Fibroblast of lung (primary cell): ENCODE results near the gene PXDN. TPM values are rescaled to one million over a fixed set of nuclear protein-coding genes. Genes with fewer than 3 reads are reported as not detected.

Experiments
- DNase-seq, 2 donors: peaks; one replicate each; pipeline versions ENCODE4 v3.0.0 to v3.0.0-alpha.2; 2010; ENCODE audit warnings: low read depth in 2 of 2
- H2AFZ ChIP-seq: 2 replicates; pipeline ENCODE4 v1.5.1; 2012; ENCODE audit warnings: low read length, control low read depth, inconsistent platforms
- H3K27ac ChIP-seq: 2 replicates; pipeline ENCODE4 v1.5.1; 2011; ENCODE audit warnings: low read length, control low read depth; ENCODE audit not compliant: insufficient read depth
- H3K27me3 ChIP-seq: 2 replicates; pipeline ENCODE4 v1.5.1; 2011; ENCODE audit warnings: mild to moderate bottlenecking, low read length; ENCODE audit not compliant: control insufficient read depth, insufficient read depth
- H3K36me3 ChIP-seq: 2 replicates; pipeline ENCODE4 v1.5.1; 2011; ENCODE audit warnings: low read length; ENCODE audit not compliant: control insufficient read depth, insufficient read depth
- H3K4me1 ChIP-seq: 2 replicates; pipeline ENCODE4 v1.5.1; 2011; ENCODE audit warnings: low read length; ENCODE audit not compliant: control insufficient read depth, insufficient read depth; ENCODE audit errors: extremely low read depth
- H3K4me2 ChIP-seq: 2 replicates; pipeline ENCODE4 v1.5.1; 2011; ENCODE audit warnings: low read length, control low read depth; ENCODE audit not compliant: insufficient read depth; ENCODE audit errors: extremely low read depth
- H3K4me3 ChIP-seq, 4 experiments: fragments of 200-600 bp in 1 of 4; sonication (generic) in 1 of 4; replicated peaks in 1 of 4; 2 replicates each; pipeline ENCODE4 v1.5.1; 2011 to 2016; ENCODE audit warnings: low read length in 4 of 4, low read depth in 3 of 4, mild to moderate bottlenecking in 3 of 4, control low read depth in 2 of 4, inconsistent platforms in 1 of 4, mixed read lengths in 1 of 4; ENCODE audit not compliant: insufficient read depth in 1 of 4; ENCODE audit errors: control extremely low read depth in 1 of 4
- H3K79me2 ChIP-seq: 2 replicates; pipeline ENCODE4 v1.5.1; 2012; ENCODE audit warnings: mild to moderate bottlenecking, low read length, inconsistent platforms; ENCODE audit not compliant: control insufficient read depth, insufficient read depth
- H3K9ac ChIP-seq: 2 replicates; pipeline ENCODE4 v1.5.1; 2011; ENCODE audit warnings: mild to moderate bottlenecking, low read length, control low read depth; ENCODE audit not compliant: insufficient read depth
- H3K9me3 ChIP-seq: 2 replicates; pipeline ENCODE4 v1.5.1; 2012; ENCODE audit warnings: low read depth, low read length; ENCODE audit not compliant: control insufficient read depth, insufficient read depth
- H4K20me1 ChIP-seq: 2 replicates; pipeline ENCODE4 v1.5.1; 2011; ENCODE audit warnings: low read length; ENCODE audit not compliant: control insufficient read depth, insufficient read depth; ENCODE audit errors: extremely low read depth
- EZH2 ChIP-seq: IDR thresholded peaks from 2 replicates; pipeline ENCODE4 v1.5.1; 2012; ENCODE audit warnings: low read length, control low read depth, mild to moderate bottlenecking; ENCODE audit errors: missing control alignments
- polyA plus RNA-seq, 2 donors: library from polyadenylated mRNA; depleted of rRNA in 1 of 2; stranded (reverse) in 1 of 2; unstranded in 1 of 2; fragments of >200 nt; gene quantifications; 2 replicates each; pipeline ENCODE4 v1.2.1, GENCODE V29; 2011 to 2012; ENCODE audit warnings: missing spikeins in 1 of 2
- total RNA-seq: library from RNA; depleted of rRNA; stranded (reverse); fragments of >200 nt; gene quantifications from 2 replicates; pipeline ENCODE4 v1.2.1, GENCODE V29; 2014
- TF ChIP-seq, protein P1 (sequence below), 2 donors: IDR thresholded peaks in 1 of 2; conservative IDR thresholded peaks in 1 of 2; 1 replicate in 1 of 2; 2 replicates in 1 of 2; pipeline ENCODE4 v1.5.1; 2011 to 2012; ENCODE audit warnings: low read length in 2 of 2, control low read depth in 1 of 2, inconsistent platforms in 1 of 2, low read depth in 1 of 2, mild to moderate bottlenecking in 1 of 2

Gene PXDN
- total and polyA plus RNA-seq, 2 donors (not counting 1 experiment from before 2014, with no cell fraction given): 153 to 298 TPM

DNA sequence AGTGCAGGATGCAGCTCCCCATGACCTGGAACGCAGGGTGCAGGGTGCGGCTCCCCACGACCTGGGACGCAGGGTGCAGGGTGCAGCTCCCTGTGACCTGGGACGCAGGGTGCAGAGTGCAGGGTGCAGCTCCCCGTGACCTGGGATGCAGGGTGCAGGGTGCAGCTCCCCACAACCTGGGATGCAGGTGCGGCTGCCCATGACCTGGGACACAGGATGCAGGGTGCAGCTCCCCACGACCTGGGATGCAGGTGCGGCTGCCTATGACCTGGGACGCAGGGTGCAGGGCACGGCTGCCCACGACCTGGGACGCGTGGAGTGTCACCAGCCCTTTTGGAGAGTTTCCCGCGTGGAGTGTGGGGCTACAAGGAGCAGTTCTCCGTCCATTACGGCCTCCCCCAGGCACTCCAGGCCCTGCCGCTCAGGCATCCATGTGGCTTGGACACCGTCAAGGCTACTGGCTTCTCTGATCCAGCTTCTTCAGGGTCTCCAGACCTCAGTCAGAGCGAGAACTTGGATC is 38.7 kb downstream of the PXDN start:
- no peaks in the 10 kb centered on the region for H3K36me3 ChIP-seq
- peaks cover 41% of the 10 kb centered on the region for H3K79me2 ChIP-seq
- no peak overlapping the region for H2AFZ ChIP-seq
- no peak overlapping the region for H3K4me2 ChIP-seq
- TF ChIP-seq, protein P1, sequence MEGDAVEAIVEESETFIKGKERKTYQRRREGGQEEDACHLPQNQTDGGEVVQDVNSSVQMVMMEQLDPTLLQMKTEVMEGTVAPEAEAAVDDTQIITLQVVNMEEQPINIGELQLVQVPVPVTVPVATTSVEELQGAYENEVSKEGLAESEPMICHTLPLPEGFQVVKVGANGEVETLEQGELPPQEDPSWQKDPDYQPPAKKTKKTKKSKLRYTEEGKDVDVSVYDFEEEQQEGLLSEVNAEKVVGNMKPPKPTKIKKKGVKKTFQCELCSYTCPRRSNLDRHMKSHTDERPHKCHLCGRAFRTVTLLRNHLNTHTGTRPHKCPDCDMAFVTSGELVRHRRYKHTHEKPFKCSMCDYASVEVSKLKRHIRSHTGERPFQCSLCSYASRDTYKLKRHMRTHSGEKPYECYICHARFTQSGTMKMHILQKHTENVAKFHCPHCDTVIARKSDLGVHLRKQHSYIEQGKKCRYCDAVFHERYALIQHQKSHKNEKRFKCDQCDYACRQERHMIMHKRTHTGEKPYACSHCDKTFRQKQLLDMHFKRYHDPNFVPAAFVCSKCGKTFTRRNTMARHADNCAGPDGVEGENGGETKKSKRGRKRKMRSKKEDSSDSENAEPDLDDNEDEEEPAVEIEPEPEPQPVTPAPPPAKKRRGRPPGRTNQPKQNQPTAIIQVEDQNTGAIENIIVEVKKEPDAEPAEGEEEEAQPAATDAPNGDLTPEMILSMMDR (conservative IDR thresholded peaks at IDR 0.05 in 1 of 2, IDR thresholded peaks at IDR 0.05 in 1 of 2; ENCODE audit: low read depth in 1 of 2, low read length in 2 of 2): no peak
- no peak for TF ChIP-seq EZH2
- DNase-seq: no peak
- no peaks in the 10 kb centered on the region for H4K20me1 ChIP-seq
- H3K4me3 ChIP-seq: no peak overlapping the region
- H3K4me1 ChIP-seq: peaks cover 18% of the 10 kb centered on the region
- H3K27me3 ChIP-seq: no peaks in the 10 kb centered on the region
- no peak overlapping the region for H3K9ac ChIP-seq
- no peaks in the 10 kb centered on the region for H3K9me3 ChIP-seq
- H3K27ac ChIP-seq: no peak overlapping the region

DNA sequence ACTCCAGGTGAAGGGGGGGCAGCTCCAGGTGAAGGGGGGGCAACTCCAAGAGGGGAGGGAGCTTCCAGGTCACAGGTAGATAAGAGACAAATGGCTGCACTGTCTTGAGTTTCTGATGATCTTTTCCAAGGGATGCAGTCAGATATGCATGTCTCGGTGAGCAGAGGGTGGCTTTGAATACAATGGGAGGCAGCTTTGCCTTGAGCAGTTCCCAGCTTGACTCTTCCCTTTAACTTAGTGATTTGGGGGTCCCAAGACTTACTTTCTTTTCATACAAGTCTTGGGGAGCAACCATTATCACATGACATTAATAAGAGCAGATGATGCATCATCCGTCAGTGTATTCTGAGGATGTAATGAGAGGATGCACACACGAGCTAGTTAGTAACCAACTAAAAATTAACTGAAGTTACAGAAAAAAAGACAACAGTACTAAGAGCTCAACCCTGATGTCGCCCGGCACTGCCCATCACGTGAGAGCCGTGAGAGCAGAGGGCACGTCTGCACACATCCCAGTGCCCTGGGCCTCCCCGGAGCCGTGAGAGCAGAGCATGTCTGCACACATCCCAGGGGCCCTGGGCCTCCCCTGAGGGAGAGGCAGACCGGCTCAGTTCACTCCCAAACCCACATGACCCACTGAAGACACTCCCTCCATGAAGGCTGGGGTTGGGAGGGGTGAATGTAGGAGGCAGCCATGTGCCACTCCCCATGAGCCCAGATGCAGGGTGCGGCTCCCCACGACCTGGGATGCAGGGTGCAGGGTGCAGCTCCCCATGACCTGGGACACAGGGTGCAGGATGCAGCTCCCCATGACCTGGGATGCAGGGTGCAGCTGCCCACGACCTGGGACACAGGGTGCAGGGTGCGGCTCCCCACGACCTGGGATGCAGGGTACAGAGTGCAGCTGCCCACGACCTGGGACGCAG is 39.4 kb downstream of the PXDN start:
- H2AFZ ChIP-seq: no peak overlapping the region
- no peak overlapping the region for H3K4me3 ChIP-seq
- H3K36me3 ChIP-seq: no peaks in the 10 kb centered on the region
- peaks cover 35% of the 10 kb centered on the region for H3K79me2 ChIP-seq
- no peak overlapping the region for H3K27ac ChIP-seq
- no peaks in the 10 kb centered on the region for H3K9me3 ChIP-seq
- no peak for TF ChIP-seq EZH2
- TF ChIP-seq, protein P1 (conservative IDR thresholded peaks at IDR 0.05 in 1 of 2, IDR thresholded peaks at IDR 0.05 in 1 of 2; ENCODE audit: low read depth in 1 of 2, low read length in 2 of 2): no peak
- no peak overlapping the region for H3K4me2 ChIP-seq
- peaks cover 12% of the 10 kb centered on the region for H3K4me1 ChIP-seq
- peak in 1 of 2 donors; percentile 41 for DNase-seq
- no peaks in the 10 kb centered on the region for H4K20me1 ChIP-seq
- no peaks in the 10 kb centered on the region for H3K27me3 ChIP-seq
- no peak overlapping the region for H3K9ac ChIP-seq

DNA sequence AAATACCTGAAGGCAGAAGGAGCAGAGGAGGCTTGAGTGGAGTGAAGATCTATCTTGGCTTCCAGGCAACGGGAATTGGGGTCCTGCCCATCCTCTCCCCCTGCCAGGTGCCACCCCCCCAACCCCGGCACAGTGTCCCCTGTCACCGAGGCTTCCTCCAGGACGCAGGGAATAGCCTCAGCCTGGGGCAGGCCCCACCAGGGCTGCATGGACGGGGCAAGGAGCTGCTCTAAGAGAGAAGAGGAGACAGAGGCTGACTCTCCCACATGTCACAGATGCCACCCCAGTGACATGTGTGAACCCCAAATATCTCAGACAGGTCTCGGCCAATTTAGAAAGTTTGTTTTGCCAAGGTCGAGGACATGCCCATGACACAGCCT is 42.1 kb downstream of the PXDN start:
- Histone ChIP-seq H3K9me3 (no peaks in the 10 kb centered on the region), H2AFZ (no peak overlapping the region), H3K79me2 (peaks cover 28% of the 10 kb centered on the region), H3K27ac (no peak overlapping the region), H3K4me2 (no peak overlapping the region), H3K4me3 (no peak overlapping the region), H3K36me3 (no peaks in the 10 kb centered on the region), H3K4me1 (peaks cover under 1% of the 10 kb centered on the region), H4K20me1 (peaks cover 2% of the 10 kb centered on the region), H3K27me3 (no peaks in the 10 kb centered on the region), H3K9ac (no peak overlapping the region)
- DNase-seq: no peak
- no peak for TF ChIP-seq EZH2
- TF ChIP-seq, protein P1 (conservative IDR thresholded peaks at IDR 0.05 in 1 of 2, IDR thresholded peaks at IDR 0.05 in 1 of 2; ENCODE audit: low read depth in 1 of 2, low read length in 2 of 2): no peak
